ENCODE measurements around the gene MAP3K10.

GRCh38 chr19:40147693-40148347, 43.4 kb upstream of the MAP3K10 start:
- TF ChIP-seq EZH2 (IDR thresholded peaks at IDR 0.05; ENCODE audit: low read depth) (no peak), CTCF (conservative IDR thresholded peaks at IDR 0.05) (no peak)
